PFSK-1 (cell line): ENCODE measurements around the gene GPC6.

Source experiments
- FOXP2 ChIP-seq: optimal IDR thresholded peaks from 2 replicates; pipeline ENCODE3; 2011; ENCODE audit warnings: borderline replicate concordance, control low read depth, inconsistent platforms; ENCODE audit not compliant: insufficient read depth; ENCODE audit errors: extremely low read length, extremely low read depth
- POLR2AphosphoS5 ChIP-seq: IDR thresholded peaks from 2 replicates; pipeline ENCODE4 v1.6.1; 2012; ENCODE audit warnings: low read depth, mild to moderate bottlenecking, control low read depth, low read length, moderate library complexity
- SIN3A ChIP-seq: IDR thresholded peaks from 2 replicates; pipeline ENCODE4 v1.6.1; 2012; ENCODE audit warnings: mild to moderate bottlenecking, low read length, moderate library complexity, borderline replicate concordance; ENCODE audit not compliant: insufficient read depth
- TAF1 ChIP-seq: IDR thresholded peaks from 2 replicates; pipeline ENCODE4 v1.6.1; 2012; ENCODE audit warnings: low read length, control low read depth, borderline replicate concordance; ENCODE audit not compliant: insufficient read depth
- TF ChIP-seq, protein P1 (sequence below), 2 experiments: IDR thresholded peaks; 2 replicates each; pipeline versions ENCODE4 v1.6.1 to v1.8.0; 2011 to 2012; ENCODE audit warnings: low read depth in 2 of 2, low read length in 2 of 2, control low read depth in 1 of 2, inconsistent platforms in 1 of 2, mild to moderate bottlenecking in 1 of 2, moderate library complexity in 1 of 2; ENCODE audit not compliant: insufficient read depth in 1 of 2

The GPC6 gene

GRCh38 chr13:94413598-94413944, 1187.0 kb downstream of the GPC6 start:
- TF ChIP-seq SIN3A, result no peak
- TF ChIP-seq FOXP2, result no peak
- TF ChIP-seq, protein P1, sequence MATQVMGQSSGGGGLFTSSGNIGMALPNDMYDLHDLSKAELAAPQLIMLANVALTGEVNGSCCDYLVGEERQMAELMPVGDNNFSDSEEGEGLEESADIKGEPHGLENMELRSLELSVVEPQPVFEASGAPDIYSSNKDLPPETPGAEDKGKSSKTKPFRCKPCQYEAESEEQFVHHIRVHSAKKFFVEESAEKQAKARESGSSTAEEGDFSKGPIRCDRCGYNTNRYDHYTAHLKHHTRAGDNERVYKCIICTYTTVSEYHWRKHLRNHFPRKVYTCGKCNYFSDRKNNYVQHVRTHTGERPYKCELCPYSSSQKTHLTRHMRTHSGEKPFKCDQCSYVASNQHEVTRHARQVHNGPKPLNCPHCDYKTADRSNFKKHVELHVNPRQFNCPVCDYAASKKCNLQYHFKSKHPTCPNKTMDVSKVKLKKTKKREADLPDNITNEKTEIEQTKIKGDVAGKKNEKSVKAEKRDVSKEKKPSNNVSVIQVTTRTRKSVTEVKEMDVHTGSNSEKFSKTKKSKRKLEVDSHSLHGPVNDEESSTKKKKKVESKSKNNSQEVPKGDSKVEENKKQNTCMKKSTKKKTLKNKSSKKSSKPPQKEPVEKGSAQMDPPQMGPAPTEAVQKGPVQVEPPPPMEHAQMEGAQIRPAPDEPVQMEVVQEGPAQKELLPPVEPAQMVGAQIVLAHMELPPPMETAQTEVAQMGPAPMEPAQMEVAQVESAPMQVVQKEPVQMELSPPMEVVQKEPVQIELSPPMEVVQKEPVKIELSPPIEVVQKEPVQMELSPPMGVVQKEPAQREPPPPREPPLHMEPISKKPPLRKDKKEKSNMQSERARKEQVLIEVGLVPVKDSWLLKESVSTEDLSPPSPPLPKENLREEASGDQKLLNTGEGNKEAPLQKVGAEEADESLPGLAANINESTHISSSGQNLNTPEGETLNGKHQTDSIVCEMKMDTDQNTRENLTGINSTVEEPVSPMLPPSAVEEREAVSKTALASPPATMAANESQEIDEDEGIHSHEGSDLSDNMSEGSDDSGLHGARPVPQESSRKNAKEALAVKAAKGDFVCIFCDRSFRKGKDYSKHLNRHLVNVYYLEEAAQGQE (IDR thresholded peaks at IDR 0.05; ENCODE audit: insufficient read depth in 1 of 2, low read depth in 2 of 2, low read length in 2 of 2), result no peak
- TF ChIP-seq TAF1, result no peak
- TF ChIP-seq POLR2AphosphoS5, result no peak

DNA sequence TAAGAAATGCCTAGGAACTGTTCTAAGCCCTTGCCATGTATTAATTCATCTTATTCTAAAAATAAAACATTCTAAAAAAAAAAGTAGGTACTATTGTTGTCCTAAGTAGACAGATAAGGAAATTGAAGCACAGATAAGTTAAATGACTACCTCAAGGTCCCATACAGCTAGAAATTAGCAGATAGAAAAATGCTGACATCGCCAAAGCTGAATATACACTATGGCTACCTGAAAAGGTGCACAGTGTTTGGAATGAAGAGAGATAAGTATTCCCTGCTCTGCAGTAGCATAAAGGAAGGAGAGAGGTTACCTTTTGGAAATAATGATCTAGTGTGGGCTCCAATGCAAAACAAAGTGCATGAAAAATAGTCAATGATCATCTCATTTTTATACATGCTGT, 1187.5 kb downstream of the GPC6 start:
- no peak for TF ChIP-seq POLR2AphosphoS5

DNA sequence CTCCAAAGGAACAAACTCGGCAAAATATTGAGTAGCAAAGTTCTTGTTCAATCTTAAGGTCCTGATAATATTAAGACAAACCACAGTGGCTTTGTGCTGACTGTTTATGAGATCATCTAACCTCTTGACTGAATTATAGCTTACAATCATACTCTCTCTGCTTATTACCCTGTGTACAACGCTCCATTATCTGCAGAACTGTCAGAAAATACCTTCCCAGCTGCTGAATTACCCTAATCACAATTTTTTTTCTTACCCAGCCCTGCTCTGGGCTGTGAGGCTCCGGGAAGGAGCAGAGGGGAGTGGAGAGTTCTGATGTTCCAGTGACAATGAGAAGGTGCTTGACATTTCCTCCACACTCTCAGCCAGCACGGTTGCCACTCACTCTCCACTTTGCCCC, 1188.1 kb downstream of the GPC6 start:
- TF ChIP-seq TAF1 (no peak), POLR2AphosphoS5 (no peak), FOXP2 (no peak), SIN3A (no peak)
- TF ChIP-seq, protein P1 (IDR thresholded peaks at IDR 0.05; ENCODE audit: insufficient read depth in 1 of 2, low read depth in 2 of 2, low read length in 2 of 2), result no peak

DNA sequence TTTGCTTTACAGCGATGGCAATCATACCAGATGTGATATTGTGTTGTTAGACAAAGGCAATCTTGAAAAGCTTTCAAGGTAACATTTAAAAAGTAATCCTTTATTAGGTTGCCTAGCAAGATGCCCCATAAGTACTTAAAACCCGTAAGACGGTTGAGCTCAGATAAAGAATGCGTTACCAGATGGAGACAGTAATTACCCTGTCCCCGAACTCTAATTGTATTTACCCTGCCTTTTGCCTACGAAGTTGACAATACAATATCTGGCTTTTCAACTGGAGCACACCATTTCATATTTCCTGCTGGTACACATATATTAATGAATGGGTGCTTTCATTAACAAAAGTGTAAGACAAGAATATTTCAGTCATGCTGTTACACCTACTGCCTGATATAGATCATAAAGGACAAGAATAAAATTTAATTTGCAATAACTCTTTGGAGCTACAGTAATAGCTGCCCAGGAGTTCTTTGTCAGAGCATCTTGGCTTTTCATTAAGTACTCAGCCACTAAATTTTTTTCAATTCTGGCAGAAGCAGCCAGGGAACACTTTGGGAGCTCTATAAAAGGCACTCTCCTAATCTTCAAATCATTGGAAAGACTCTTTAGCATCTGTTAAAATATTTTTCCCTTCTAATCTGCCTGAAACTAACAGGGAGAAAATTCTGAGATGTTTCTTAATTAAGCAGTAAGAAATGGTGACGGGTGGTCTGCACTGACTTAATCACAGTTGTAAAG, 1189.1 kb downstream of the GPC6 start:
- no peak for TF ChIP-seq POLR2AphosphoS5
- TF ChIP-seq, protein P1 (IDR thresholded peaks at IDR 0.05; ENCODE audit: insufficient read depth in 1 of 2, low read depth in 2 of 2, low read length in 2 of 2), result no peak
- no peak for TF ChIP-seq SIN3A
- TF ChIP-seq TAF1, result no peak
- no peak for TF ChIP-seq FOXP2

- TF ChIP-seq SIN3A, result no peak
- TF ChIP-seq, protein P1 (IDR thresholded peaks at IDR 0.05; ENCODE audit: insufficient read depth in 1 of 2, low read depth in 2 of 2, low read length in 2 of 2), result no peak
- TF ChIP-seq FOXP2, result no peak
- no peak for TF ChIP-seq TAF1
- TF ChIP-seq POLR2AphosphoS5, result no peak
Measured at GRCh38 chr13:94416454-94417080, 1190.0 kb downstream of the GPC6 start.
